HTERT RPE-1 (cell line): ENCODE data around the gene ZNF649.
"Not testable (repeated sequence)": the region's sequence is repeated elsewhere in the genome, so short reads cannot be mapped to it uniquely, and the experiment has no call there.

Source experiments
- in situ Hi-C: fragments of 300-500 bp; cut with MboI; formaldehyde crosslinking; loops from 4 replicates; pipeline ENCODE4 v1.14.3; 2020; ENCODE audit warnings: low sequenced_read_pairs

ZNF649 gene

DNA sequence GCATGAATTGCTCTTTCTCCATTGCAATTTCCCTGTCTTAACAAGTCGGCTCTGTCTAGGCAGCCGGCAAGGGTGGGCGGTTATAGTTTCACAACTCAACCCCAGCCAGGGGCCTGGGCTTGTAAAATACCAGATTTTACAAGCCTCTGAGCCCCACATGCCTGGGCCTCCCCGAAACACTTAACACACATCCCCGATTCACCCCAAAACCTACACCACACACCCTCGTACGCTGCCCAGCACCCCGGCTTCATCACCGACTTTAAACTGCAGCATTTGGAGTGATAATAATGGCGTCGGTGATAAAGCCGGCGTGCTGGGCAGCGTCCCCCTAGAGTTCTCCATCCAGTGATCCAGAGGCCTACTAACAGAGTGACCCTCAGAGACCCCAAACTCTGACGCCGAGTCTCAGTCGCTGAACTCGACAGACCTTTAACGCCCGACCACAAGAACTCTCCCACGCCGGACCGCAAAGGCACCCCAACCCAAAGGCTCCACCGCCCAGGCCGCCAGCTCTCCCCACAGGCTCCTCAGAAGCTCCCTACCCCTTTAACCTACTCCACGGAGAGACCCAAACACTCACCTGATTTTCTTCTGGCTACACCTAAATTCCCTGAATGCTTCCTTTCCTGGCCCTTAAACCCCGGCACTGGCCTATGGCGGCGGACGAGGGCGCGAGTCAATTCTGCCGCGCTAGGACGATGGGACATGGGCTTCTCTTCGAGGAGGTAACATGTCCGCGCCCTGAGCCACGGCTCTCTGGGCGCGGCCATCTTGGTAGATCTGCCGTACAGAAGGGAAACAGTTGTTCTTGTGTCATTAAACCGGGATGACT is at the start of gene ZNF649:
Gene ZNF649, minus strand, starts transcription at position 687 of the 835 bp plus-strand sequence. CDS start 4,910 bp downstream, outside the sequence.
- in situ Hi-C loops = no loop called here

DNA sequence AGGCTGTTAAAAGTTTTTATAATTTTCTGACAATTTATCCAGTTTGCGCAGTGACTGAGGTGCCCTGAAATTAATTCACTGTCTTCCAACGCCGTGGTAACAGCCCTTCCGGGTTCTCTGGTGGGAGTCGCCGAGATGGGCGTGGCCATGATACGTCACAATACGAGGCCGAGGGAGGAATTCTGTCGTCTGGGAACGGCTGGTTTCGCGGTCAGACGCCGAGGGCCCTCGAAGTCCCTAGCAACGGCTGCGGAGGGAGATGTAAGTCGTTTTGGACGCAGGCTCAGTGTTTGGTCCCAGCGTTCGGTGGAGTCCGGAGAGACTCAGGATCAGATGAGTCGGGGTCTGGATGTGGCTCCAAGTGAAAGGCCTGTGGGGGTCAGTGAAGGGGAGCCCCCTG is 44.2 kb upstream of the ZNF649 start:
- in situ Hi-C loops = no loop called here

DNA sequence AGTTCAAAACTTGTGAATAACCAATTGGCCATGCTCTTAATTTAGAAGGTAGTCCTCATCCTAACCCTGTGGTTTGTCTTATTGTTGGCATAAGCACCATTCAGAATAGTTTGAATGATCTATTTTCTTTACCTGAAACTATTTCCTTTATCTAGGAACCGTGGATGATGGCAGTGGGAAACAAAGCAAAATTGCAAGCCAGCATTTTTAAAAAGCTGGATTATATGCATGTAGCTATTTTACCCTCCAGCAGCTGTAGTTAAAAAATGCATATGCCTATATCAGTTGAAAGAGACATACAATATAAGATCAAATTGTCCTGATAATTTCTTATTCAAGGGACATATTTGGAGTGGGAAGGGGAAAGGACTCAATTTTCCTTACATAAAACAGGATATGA is 41.8 kb upstream of the ZNF649 start:
- in situ Hi-C loops = no loop called here

DNA sequence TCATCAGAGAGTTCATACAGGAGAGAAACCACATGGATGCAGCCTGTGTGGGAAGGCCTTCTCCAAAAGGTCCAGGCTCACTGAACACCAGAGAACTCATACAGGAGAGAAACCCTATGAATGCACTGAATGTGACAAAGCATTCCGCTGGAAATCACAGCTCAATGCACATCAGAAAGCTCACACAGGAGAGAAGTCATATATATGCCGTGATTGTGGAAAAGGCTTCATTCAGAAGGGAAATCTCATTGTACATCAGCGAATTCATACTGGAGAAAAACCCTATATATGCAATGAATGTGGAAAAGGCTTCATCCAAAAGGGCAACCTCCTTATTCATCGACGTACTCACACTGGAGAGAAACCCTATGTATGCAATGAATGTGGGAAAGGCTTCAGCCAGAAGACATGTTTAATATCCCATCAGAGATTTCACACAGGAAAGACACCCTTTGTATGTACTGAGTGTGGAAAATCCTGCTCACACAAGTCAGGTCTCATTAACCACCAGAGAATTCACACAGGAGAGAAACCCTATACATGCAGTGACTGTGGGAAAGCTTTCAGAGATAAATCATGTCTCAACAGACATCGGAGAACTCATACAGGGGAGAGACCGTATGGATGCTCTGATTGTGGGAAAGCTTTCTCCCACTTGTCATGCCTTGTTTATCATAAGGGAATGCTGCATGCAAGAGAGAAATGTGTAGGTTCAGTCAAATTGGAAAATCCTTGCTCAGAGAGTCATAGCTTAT is 40.2 kb upstream of the ZNF649 start:
- in situ Hi-C loops = no loop called here

DNA sequence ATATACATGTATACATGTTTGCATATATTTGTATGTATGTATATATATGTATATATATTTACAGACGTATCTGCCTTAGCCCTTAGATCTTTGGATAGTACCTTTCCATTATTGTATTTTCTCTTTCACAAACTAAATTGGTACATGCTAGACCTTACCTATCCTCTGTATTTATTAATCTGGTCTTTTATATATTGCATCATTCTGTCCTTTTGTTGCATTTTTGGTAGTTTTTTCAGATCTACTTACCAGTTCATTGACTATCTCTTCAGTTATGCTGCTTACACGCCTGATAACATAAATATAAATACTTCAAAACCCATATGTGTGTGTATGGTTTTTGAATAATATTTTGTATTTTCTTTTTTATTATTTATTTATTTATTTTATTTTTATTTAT is 34.1 kb upstream of the ZNF649 start:
- in situ Hi-C loops = no loop called here

DNA sequence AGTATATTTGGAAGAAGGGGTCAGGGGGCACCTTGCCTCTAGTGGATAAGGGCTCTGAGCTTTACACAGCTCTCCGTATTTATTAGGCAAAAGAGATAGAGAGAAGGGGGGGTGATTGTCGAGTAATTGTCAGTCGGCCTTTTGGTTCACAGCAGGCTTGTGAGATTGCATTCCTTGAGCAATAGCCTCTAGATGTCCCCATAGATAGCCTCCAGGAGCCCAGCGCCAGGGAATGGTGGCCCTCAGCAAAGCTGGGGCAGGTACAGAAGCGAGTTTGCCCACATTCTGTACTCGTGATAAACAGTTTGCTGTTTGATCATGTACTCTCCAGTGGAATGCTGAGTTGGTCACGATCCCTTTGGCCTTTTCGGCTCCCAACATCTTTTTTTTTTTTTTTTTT is 27.1 kb upstream of the ZNF649 start:
- in situ Hi-C loops = no loop called here

DNA sequence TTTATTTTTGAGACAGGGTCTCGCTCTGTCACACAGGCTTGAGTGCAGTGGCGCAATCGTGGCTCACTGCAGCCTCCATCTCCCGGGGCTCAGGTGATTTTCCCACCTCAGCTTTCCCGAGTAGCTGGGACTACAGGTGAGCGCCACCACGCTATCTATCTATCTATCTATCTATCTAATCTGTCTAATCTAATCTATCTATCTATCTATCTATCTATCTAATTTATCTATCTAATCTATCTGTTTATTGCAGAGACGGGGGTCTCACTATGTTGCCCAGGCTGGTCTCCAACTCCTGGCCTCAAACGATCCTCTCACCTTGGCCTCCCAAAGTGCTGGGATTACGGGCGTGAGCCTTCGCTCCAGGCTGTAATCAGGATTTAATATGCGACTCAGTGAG is 23.0 kb upstream of the ZNF649 start:
- in situ Hi-C loops = no loop called here

DNA sequence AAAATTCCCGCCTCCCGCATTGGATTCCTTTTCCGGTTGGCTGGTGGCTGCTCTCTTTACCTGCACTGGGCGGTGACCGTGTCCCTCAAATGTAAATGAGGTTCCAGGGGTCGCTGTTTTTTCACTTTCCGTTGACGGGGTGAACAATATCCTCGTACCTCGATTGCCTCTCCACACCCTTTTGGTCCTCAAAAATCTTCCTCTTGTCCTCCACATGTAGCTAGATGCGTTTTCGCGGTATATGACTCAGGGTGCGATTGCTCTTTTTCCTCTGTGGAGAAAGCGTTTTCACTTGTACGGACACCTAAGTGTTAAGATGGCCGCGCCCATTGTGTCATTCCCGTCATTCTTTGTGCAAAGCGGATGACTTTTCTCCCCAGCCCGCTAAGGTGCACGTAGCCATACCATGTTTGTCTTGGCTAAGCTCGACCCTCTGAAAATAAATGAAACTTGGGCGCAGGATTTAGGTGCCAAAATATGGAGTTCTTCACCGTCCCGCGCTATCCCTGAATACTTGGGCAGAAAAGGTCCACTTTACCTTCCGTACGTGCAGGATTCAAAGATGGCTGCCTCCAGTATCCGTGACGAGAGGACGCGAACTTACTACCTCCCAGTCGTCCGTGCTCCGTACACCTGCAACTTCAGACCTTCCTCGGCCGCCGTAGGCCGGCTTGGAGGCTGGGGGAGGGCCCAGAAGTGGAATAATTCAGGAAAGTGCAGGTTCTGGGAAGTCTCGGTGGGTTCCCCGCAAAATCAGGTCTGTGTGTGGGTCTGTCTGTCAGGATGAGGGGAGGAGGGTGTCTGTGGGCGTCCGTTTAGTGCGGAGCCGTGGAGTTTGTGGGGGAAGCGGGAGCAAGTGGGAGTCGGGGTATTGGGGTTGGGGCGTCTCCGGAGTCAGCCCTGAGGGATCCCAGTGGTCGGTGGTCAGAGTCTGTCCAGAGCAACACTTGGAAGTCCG is 22.2 kb upstream of the ZNF649 start, which contains the start of gene ZNF613:
Gene ZNF613, plus strand, starts transcription at position 689 of the 958 bp plus-strand sequence. CDS start 8,749 bp downstream, outside the sequence.
- in situ Hi-C loops = no loop called here

DNA sequence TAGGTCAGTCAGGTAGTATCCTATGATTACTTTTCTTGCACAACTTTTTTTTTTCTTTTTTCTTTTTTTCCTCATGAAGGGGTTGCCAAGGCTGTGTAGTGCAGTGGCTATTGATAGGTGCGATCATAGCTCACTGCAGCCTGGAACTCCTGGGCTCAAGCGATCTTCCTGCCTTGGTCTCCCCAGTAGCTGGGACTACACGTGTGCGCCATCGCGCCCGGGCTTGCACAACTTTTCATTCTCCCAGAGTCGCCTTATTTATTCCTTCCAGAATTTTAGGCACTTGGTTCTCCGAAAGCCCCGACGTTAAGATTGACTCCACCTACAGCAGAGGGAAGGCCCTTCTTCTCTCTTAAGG is 21.6 kb upstream of the ZNF649 start:
- in situ Hi-C loops = no loop called here

DNA sequence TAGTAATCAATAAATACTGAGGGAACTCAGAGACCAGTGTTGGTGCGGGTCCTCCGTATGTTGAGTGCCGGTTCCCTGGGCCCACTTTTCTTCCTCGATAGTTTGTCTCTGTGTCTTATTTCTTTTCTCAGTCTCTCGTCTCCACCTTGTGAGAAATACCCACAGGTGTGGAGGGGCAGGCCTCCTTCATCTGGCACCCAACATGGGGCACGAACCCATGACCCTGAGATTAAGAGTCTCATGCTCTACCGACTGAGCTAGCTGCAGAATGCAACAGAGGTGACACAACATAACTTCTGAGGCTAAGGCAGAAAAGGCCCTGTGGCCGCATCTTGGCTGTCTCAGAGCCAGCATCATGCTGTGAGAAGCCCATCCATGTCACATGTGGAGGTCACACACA is 17.1 kb upstream of the ZNF649 start:
- in situ Hi-C loops = no loop called here

DNA sequence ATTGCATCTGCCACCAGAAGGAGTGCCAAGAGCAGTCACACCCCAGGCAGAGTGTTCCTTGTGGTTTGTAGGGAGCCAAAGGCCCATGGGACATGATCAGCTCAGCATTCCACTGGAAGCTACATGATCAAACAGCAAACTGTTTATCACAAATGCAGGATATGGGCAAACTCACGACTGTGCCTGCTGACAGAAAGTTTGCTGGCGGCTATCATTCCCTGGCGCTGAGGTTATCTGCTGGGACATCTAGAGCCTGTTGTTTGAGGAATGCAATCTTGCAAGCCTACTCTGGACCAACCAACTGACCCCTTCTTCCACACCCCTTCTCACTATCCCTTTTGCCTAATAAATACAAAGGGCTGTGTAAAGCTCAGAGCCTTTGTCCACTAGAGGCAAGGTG is 14.8 kb upstream of the ZNF649 start:
- in situ Hi-C loops = no loop called here

DNA sequence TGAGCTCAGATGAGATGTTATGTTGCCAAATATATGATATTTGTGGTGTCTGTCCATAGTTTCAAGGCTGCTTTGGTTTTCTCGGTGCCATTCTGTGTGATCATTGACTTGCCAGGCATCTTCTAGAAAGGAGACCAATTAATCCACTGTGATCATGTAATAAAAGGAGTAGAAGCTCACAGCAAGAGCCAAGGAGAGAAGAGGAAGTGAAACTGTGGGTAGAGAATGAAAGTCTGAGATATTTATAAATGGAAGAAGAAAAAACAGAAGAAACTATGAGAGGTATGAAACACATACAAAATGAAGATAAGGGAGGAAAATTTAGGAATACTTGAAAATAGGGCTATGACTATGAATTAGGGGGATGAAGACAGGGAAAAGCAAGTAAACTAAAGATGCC is 11.3 kb upstream of the ZNF649 start:
- in situ Hi-C loops = no loop called here

DNA sequence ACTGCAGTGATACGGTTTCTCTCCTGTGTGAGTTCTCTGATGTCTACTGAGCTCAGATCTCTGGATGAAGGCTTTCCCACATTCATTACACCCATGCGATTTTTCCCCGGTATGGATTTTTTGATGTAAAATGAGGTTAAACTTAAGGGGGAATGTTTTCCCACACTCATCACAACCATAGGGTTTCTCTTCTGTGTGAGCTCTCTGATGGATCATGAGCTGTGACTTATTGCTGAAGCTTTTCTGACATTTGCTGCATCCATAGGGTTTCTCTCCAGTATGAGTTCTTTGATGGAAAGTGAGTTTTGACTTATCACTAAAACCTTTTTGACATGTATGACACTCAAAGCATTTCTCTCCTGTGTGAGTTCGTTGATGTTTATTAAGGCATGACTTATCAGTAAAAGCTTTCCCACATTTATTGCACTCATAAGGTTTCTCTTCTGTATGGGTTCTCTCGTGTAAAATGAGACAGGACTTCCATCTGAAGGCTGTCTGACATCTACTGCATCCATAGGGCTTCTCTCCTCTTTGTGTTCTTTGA is 10.6 kb upstream of the ZNF649 start:
- in situ Hi-C loops = no loop called here

DNA sequence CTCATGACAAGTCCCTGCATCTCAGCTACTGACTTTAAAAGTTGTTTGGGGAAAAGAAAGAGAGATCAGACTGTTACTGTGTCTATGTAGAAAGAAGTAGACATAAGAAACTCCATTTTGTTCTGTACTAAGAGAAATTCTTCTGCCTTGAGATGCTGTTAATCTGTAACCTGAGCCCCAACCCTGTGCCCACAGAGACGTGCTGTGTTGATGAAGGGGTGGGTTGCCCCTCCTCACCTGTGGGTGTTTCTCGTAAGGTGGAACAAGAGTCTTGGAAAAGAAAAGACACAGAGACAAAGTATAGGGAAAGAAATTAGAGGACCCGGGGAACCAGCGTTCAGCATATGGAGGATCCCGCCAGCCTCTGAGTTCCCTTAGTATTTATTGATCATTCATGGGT is 3.2 kb upstream of the ZNF649 start:
- in situ Hi-C loops = not testable (repeated sequence)

DNA sequence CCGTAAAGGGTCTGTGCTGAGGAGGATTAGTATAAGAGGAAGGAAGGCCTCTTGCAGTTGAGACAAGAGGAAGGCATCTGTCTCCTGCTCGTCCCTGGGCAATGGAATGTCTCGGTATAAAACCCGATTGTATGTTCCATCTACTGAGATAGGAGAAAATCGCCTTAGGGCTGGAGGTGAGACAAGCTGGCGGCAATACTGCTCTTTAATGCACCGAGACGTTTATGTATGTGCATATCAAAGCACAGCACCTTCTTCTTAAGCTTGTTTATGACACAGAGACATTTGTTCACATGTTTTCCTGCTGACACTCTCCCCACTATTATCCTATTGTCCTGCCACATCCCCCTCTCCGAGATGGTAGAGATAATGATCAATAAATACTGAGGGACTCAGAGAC is 1.3 kb upstream of the ZNF649 start:
- in situ Hi-C loops = not testable (repeated sequence)

DNA sequence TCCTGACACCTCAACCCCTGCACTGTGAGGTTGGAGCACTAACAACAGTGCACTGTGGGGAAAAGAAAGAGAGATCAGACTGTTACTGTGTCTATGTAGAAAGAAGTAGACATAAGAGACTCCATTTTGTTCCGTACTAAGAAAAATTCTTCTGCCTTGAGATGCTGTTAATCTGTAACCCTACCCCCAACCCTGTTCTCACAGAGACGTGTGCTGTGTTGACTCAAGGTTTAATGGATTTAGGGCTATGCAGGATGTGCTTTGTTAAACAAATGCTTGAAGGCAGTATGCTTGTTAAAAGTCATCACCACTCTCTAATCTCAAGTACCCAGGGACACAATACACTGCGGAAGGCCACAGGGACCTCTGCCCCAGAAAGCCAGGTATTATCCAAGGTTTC is 822 bp upstream of the ZNF649 start:
- in situ Hi-C loops = not testable (repeated sequence)

DNA sequence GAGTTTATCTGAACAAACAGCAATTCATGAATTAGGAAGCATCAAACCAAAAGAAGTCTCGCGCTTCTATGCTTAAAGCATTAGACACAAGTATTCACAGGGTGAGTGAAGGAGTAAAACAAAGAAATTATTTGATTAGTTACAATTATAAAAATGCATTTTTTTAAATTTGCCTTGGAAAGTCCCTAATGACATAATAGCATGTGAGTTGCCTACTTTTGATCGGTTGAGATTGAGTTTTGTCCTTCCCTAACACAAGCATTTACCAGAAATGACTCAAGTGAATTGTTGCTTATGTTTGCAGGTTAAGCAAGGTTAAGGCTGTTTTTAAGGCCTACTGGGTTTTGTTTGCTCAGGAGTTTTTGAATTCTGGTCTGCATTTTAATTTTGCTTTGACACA is 389 bp upstream of the ZNF649 start:
- in situ Hi-C loops = no loop called here

DNA sequence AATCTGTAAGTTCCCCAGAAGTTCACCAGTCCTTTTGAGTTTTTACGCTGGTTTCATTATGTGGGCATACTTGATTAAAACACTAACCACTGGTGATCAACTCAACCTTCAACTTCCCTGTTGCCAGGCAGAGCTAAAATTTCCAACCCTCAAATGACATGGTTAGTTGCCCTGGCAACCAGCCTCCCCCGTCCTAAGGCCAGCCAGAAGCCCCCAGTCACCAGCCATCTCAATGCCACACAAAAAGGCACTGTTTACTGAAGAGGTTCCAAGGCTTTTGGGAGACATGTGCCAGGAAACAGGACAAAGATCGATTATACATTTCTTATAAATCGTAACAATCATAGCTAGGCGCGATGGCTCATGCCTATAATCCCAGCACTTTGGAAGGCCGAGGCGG is 1.6 kb downstream of the ZNF649 start:
- in situ Hi-C loops = no loop called here

DNA sequence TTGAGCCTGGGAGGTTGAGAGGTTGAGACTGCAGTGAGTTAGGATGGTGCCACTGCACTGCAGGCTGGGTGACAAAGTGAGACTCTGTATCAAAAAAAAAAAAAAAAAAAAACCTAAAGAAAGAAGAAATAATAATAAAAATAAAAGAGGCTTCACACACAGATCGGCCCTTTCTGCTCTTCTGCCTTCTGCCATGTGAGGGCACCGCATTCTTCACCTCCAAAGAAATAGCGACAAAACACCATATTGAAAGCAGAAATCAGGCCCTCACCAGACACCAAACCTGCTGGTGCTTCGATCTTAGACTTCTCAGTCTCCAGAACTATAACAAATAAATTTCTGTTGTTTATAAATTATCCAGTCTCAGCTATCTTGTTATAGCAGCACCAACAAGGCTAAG is 3.0 kb downstream of the ZNF649 start:
- in situ Hi-C loops = no loop called here

DNA sequence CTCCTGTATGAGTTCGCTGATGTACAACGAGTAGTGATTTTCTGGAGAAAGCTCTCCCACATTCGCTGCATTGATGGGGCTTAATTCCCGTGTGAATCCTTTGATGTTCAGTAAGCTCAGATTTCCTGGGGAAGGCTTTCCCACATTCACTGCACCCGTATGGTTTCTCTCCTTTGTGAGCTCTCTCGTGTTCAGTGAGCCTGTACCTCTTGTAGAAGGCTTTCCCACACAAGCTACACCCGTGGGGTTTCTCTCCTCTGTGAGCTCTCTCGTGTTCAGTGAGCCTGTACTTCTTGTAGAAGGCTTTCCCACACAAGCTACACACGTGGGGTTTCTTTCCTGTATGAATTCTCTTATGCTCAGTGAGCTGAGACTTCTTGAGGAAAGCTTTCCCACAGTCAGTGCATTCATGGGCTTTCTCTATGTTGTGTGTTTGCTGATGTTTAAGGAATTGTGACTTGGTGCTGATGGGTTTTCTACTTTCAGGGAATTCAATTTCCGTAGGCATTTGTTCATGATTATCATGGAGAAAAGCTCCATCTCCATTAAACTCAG is 13.5 kb downstream of the ZNF649 start:
- in situ Hi-C loops = no loop called here

DNA sequence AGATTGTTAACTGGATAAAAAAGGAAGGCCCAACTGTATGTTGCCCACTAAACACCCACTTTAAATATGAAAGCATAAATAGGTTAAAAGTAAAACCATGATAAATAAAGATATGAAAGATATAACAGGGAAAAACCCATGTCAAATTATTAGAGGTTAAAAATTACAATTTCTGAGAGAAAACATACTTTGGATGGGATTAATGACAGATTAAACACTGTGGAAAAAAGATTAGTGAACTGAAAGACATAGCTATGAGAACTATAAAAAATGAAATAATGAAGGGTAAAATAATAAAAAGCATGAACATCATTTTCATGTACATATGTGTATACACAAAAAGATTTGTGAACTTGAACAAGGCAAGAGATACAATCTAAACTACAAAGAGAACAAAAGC is 14.9 kb downstream of the ZNF649 start:
- in situ Hi-C loops = no loop called here
